GM18867 (cell line): ENCODE measurements around the gene TBC1D3B.
"Not testable (repeated sequence)": the region's sequence is repeated elsewhere in the genome, so short reads cannot be mapped to it uniquely, and the experiment has no call there.

Experiments
- ATAC-seq: cut with Tn5 transposase; IDR thresholded peaks from one replicate; pipeline ENCODE4 v1.9.1; 2021; ENCODE audit warnings: mild to moderate bottlenecking, moderate library complexity; ENCODE audit not compliant: unreplicated experiment

TBC1D3B gene

GRCh38 chr17:36131931-36132330 lies 44.5 kb downstream of the TBC1D3B start:
- no peak for ATAC-seq

DNA sequence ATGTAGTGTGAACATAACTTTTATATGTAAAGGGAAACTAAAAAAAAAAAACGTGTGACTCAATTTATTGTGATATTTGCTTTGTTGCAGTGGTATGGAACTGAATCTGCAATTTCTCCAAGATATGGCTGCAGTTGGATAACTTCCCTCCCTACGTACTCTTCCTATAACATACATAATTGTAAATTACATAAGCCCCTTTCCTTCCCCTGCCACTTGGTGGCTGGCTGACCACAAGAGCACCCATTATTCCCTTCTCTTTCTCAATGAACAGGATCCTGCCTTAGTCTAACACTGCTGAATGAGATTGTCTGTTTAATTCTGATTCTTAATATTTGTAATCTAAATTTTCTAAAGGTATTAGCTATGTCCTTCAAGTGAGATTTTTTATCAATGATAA lies 45.0 kb downstream of the TBC1D3B start:
- no peak for ATAC-seq

DNA sequence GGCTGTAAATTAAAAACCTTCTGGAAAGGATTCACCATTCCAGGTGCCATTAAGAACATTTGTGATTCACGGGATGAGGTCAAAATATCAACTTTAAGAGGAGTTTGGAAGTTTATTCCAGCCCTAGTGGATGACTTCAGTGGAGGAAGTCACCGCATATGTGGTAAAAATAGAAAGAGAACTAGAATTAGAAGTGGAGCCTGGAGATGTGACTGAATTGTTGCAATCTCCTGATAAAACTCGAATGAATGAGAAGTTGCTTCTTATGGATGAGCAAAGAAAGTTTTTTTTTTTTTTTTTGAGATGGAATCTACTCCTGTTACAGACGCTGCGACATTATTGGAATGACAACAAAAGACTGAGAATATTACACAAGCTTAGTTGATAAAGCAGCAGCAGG lies 46.1 kb downstream of the TBC1D3B start:
- no peak for ATAC-seq

- ATAC-seq = no peak
Observed at GRCh38 chr17:36129616-36130015, 46.8 kb downstream of the TBC1D3B start.

DNA sequence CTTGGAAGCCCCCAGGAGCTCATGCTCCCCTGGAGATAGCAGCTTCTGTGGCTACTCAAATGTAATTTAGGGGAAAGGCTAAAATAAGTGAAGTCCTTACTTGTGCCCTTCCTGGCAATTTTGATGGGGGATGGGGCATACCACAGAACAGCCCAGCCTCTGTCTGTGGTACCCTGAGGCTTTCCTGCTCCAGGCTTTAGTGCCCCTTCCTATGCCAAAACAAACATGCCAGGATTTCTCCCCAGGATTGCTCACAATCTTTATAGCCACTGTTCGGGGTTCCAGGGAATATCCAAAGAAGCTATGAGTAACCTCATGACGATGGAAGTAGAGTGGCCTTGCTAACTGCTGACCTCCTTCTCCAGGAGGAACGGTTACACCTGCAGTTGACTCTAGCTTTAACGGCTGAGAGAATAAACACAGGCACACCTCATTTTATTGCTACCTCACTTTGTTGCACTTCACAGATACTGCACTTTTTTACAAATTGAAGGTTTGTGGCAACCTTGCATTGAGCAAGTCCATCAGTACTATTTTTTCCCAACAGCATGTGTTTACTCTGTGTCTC lies 47.9 kb downstream of the TBC1D3B start:
- no peak for ATAC-seq

DNA sequence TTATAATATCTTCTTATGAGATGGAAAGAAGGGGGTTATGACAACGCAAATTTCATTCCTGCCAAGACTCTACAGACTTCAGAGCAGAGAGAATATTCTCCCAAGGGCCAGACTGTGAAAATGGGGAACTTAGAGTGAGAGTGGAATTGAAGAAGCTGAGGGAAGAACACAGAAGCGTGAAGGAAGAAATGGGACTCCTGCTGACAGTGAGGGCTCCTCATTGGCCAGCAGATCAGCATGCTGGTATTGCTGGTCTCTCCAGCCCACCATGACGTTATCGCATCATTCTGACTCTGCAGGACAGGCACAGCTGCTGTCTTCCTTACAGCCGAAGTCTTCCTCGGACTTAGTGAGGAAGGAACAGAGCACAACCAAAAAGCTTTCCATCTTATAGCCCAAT lies 48.5 kb downstream of the TBC1D3B start:
- no peak for ATAC-seq

GRCh38 chr17:36127199-36127893 lies 49.1 kb downstream of the TBC1D3B start:
- no peak for ATAC-seq

DNA sequence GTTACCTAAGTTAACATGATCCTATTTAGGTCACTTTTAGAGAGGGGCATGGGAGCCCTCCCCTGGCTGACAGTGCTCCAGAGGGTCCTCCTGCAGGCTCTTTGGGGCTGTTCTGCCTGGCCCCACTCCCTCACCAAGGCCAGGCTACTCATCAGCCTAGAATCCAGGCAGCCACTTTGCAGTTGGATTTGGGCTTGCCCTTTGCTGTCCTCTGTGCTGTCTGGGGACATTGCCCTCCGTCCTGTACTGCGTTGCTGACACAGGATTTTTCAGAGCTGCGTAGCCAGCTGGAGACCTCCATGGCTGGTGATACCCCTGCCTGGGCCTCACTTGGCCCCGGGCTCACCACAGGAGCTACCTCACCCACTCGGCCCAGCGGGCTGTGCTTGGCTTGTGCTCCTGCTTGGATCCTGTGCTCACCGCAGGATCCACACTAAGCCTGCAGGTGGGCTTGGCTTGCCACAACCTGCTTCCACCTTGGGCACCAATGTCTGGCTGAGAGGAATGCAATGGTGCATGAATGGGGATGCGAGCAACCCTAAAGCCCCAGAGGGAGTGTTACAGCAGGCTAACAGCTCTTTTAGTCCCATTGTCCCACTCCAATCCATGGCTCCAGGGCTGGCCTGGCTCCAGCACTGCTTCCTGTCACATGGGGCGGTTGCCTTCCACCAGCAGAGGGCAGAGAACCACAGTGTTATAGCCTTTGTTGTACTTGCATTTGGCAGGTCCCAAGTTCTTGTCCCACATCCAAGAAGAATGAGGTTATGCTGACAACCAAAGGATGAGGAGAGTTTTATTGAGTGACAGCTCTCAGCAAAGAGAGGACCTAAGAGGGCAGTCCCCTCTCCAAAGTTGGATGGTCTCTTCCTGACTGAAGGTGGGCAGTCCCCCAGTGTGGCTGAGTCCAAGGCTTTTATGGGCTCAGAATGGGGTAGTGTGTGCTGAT lies 51.3 kb downstream of the TBC1D3B start:
- ATAC-seq = no peak

- ATAC-seq = no peak
Observed at GRCh38 chr17:36123431-36123830, 53.0 kb downstream of the TBC1D3B start.

DNA sequence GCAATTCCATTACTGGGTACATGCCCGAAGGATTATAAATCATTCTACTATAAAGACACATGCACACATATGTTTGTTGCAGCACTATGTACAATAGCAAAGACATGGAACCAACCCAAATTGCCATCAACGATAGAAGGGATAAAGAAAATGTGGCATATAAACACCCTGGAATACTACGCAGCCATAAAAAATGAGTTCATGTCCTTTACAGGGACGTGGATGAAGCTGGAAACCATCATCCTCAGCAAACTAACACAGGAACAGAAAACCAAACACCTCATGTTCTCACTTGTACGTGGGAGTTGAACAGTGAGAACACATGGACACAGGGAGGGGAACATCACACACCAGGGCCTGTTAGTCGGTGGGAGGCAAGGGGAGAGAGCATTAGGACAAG lies 55.3 kb downstream of the TBC1D3B start:
- ATAC-seq = not testable (repeated sequence)

DNA sequence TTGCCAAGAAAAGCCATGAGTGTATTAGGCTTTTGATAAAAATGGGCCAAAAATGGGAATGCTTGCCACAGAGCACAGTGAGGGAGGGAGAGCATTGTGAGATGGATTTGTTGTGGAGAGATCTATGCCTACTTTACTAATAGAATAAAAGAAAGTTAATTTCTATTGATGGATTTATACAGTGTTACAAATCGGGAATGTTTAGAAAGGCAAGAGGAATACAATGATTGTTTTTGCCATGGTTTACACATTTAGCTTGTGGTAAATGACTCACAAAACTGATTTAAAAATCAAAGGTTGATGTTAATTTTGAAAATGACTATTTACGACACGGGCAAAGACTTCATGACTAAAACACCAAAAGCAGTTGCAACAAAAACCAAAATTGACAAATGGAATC lies 56.2 kb downstream of the TBC1D3B start:
- no peak for ATAC-seq

DNA sequence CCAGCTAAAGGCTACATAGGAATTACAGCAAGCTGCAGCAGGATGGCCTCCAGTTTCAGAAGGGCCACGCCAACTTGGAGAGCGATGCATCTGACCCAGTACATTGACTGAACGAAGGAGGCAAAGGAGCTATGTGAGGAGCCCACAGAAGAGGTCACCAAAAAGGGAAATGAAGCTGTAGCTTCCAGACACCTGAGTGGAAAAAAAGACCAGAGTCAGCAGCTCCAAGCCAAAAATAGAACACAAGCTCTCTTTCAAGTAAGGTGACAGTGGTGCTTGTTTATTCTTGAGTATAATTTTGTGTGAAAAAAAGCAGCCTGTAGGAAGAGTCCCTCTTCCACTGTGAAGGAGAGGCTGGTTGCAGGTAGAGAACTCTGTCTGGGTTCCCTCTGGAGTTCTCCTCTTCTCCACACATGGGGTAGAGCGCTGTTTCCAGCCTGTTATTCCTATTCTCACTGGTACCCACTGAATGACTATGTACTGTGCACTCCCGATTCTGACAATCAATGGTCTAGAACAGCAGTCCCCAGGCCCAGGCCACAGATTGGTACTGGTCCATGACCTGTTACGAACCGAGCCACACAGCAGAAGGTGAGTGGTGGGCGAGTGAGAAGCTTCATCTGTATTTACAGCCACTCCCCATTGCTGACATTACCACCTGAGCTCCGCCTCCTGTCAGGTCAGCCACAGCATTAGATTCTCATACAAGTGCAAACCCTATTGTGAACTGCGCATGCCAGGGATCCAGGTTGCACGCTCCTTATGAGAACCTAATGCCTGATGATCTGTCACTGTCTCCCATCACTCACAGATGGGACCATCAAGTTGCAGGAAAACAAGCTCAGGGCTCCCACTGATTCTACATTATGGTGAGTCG lies 57.7 kb downstream of the TBC1D3B start:
- ATAC-seq = no peak

- no peak for ATAC-seq
Observed at GRCh38 chr17:36117505-36118382, 58.7 kb downstream of the TBC1D3B start.
